Subcutaneous adipose tissue (tissue), 4 donors: ENCODE data around the gene DIAPH3. TPM values are rescaled to one million over a fixed set of nuclear protein-coding genes. Genes with fewer than 3 reads are reported as not detected.

ENCODE experiments used
- CTCF ChIP-seq: fragments of 450-650 bp; IDR thresholded peaks from one replicate; pipeline ENCODE4 v1.5.1; 2016; ENCODE audit warnings: low read depth, mild to moderate bottlenecking, control low read depth, antibody characterized with exemption, moderate library complexity
- total RNA-seq, 4 donors: library from RNA; depleted of rRNA; stranded (reverse); fragments of >200 nt; gene quantifications; one replicate each; pipeline ENCODE4 v1.1.0, GENCODE V29; 2016

DIAPH3 gene
- total RNA-seq, 4 donors from 2014 or later, result 0.38 to 1.5 (median 0.66) TPM; not detected in 1

GRCh38 chr13:59679254-59679653, 484.5 kb downstream of the DIAPH3 start:
- TF ChIP-seq CTCF, result no peak

- no peak for TF ChIP-seq CTCF
These were observed 485.5 kb downstream of the DIAPH3 start for GRCh38 chr13:59677966-59678814.

- TF ChIP-seq CTCF, result no peak
These were observed 486.3 kb downstream of the DIAPH3 start for GRCh38 chr13:59677430-59677829.

GRCh38 chr13:59674616-59675015, 489.1 kb downstream of the DIAPH3 start:
- no peak for TF ChIP-seq CTCF

- TF ChIP-seq CTCF, result no peak
These were observed 490.4 kb downstream of the DIAPH3 start for GRCh38 chr13:59673286-59673685.

- no peak for TF ChIP-seq CTCF
These were observed 491.3 kb downstream of the DIAPH3 start for GRCh38 chr13:59672445-59672844.

- TF ChIP-seq CTCF, result no peak
These were observed 491.8 kb downstream of the DIAPH3 start for GRCh38 chr13:59671881-59672280.
